ENCODE results near the gene GPR180. TPM values are rescaled to one million over a fixed set of nuclear protein-coding genes. Genes with fewer than 3 reads are reported as not detected.

The GPR180 gene
- total and polyA plus RNA-seq, 10 of the 15 experiments (the other 5 are each of a cell fraction or from before 2014, with no cell fraction given), result 1.6 to 7.2 (median 5.3) TPM

- TF ChIP-seq SREBF2 (IDR thresholded peaks at IDR 0.05; ENCODE audit: low read length) (no peak), RELB (IDR thresholded peaks at IDR 0.05; ENCODE audit: low read depth) (no peak), SIX5 (IDR thresholded peaks at IDR 0.05; ENCODE audit: low read depth, low read length, severe bottlenecking) (no peak), NR2F1 (conservative IDR thresholded peaks at IDR 0.05) (no peak)
Observed at GRCh38 chr13:94585543-94586101, 16.0 kb upstream of the GPR180 start (continued).

- Histone ChIP-seq H3K79me2 (ENCODE audit: control insufficient read depth, insufficient read depth, low read length) (peaks cover 5% of the 10 kb centered on the region), H3K4me3 (no peak overlapping the region), H3K27me3 (replicated peaks in 1 of 2; ENCODE audit: control insufficient read depth in 2 of 2, insufficient read depth in 2 of 2, low read length in 1 of 2) (no peaks in the 10 kb centered on the region), H3K9ac (ENCODE audit: control insufficient read depth, insufficient read depth, low read length) (no peak overlapping the region), H3K27ac (ENCODE audit: control insufficient read depth, insufficient read depth) (no peak overlapping the region), H3K4me1 (ENCODE audit: control insufficient read depth, insufficient read depth, low read length) (no peaks in the 10 kb centered on the region), H2AFZ (ENCODE audit: control insufficient read depth, low read depth, low read length) (no peak overlapping the region), H3K36me3 (ENCODE audit: control insufficient read depth in 2 of 2, insufficient read depth in 2 of 2, low read length in 1 of 2) (peaks cover 0 to 18% of the 10 kb centered on the region in 2 experiments), H3K9me3 (replicated peaks; ENCODE audit: control insufficient read depth, insufficient read depth, low read length) (no peaks in the 10 kb centered on the region), H3K4me2 (ENCODE audit: control insufficient read depth, insufficient read depth) (no peak overlapping the region), H4K20me1 (ENCODE audit: control insufficient read depth, insufficient read depth) (no peaks in the 10 kb centered on the region)
- ChIA-PET POLR2A (interaction anchor here (1.6 kb wide), 1 partner anchor 10 kb away, joined by 10 read pairs; the partner anchor contains the start of gene TGDS), SMC1A (ENCODE audit: uncharacterized antibody, unreplicated experiment) (interaction anchor here (0.6 to 1.0 kb wide), 4 partner anchors 9 to 187 kb away, joined by 3 to 5 read pairs (median 4); partner anchors contain the start of gene TGDS), CTCF (interaction anchor here (0.6 to 1.6 kb wide), 3 partner anchors 9 to 1697 kb away, joined by 3 to 7 read pairs (median 5); no protein-coding TSS in a partner anchor), RAD21 (ENCODE audit: unreplicated experiment) (interaction anchor here (1.1 kb wide), 1 partner anchor 152 kb away, joined by 4 read pairs; no protein-coding TSS in a partner anchor)
- intact Hi-C loops (cut with micrococcal nuclease; ENCODE audit: unreplicated experiment), result no loop called here
- 98% methylated on average over 7 of the region's 7 CpGs for WGBS (ENCODE audit: insufficient coverage, insufficient replicate concordance, low lambda C conversion rate, missing lambda C conversion rate)
- no peak for ATAC-seq
- in situ Hi-C loops (cut with MboI), result no loop called here
- BruUV-seq (replicated peaks), result no TSS peak
- FAIRE-seq, result no peak
- TF ChIP-seq ZNF687 (IDR thresholded peaks at IDR 0.05) (no peak), HSF1 (IDR thresholded peaks at IDR 0.05; ENCODE audit: low read depth, low read length) (no peak), SMAD5 (IDR thresholded peaks at IDR 0.05; ENCODE audit: low read depth) (no peak), LARP7 (IDR thresholded peaks at IDR 0.05) (no peak), PML (IDR thresholded peaks at IDR 0.05; ENCODE audit: low read length) (no peak), IRF5 (IDR thresholded peaks at IDR 0.05; ENCODE audit: borderline replicate concordance) (no peak)
- no peak for DNase-seq (ENCODE audit: low read depth, low spot score)
Observed at GRCh38 chr13:94586371-94586770, 15.3 kb upstream of the GPR180 start.
